ELF-1 (cell line): ENCODE measurements around the gene MAS1L.

ENCODE experiments used
- DNase-seq: peaks from one replicate; pipeline ENCODE4 v3.0.0-alpha.2; 2016; ENCODE audit warnings: low read depth, low spot score

Gene MAS1L, protein sequence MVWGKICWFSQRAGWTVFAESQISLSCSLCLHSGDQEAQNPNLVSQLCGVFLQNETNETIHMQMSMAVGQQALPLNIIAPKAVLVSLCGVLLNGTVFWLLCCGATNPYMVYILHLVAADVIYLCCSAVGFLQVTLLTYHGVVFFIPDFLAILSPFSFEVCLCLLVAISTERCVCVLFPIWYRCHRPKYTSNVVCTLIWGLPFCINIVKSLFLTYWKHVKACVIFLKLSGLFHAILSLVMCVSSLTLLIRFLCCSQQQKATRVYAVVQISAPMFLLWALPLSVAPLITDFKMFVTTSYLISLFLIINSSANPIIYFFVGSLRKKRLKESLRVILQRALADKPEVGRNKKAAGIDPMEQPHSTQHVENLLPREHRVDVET

DNA sequence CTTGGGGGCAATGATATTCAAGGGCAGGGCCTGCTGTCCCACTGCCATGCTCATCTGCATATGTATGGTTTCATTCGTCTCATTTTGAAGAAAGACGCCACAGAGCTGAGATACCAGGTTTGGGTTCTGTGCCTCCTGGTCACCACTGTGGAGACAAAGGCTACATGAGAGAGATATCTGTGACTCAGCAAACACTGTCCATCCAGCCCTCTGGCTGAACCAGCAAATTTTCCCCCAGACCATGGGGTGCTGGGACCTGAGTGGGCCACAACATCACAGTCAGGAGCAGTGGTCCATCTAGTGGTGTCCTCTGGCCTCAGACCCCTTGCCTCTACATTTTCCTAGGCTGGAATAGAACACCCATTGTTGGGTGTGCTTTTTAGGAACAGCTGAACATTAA is at the start of gene MAS1L:
MAS1L (minus strand) TSS at position 297 of the 400 bp plus-strand sequence; CDS start at position 243, 54 bp downstream.
- no peak for DNase-seq

DNA sequence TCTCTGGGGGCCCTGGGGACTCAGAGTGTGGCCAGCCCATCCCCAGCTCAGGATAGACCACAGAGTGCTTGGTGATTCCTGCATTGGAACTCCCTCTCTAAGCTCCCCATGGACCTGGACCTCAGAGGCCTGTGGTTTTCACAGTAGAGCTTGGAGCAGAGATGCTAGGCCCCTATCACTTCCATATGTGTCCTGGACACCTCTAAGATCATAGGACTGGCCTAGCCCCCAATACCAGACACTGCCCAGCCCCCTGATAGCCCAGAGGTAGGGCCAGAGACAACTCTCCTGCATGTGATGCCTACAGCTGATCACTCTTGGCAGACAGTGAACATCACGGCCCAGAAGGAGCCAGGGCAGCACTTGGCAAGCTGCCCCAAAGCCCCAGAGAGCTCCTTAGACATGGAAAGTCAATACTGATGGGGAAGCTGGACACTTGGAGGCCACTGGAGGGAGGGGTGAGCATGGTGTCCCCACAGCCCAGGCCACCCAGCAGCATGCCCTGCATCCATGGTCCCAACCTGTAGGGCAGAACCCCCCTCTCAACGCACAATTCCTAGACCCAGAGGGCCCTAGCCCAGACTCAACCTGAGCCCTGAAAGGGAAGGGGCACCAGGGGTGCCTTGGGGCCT is 44.7 kb upstream of the MAS1L start:
- no peak for DNase-seq

DNA sequence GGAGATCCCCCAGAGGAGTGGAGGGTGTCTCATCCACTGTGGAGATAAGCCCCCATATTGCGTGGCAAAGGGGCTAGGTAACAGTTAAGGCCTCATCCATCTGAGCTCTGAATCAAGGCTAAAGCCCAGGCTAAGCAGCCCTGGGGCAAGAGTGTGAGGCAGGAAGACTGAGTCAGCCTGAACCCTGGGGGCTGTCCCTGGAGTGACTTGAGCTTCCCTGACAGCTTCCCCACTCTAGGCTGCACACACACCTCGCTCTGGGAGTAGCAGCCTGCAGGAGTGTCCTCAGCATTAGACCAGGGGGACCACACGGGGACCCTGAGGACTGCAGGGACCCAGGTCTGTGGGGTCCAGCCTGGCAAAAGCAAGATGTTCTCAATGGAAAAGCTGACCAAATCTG is 43.9 kb upstream of the MAS1L start:
- no peak for DNase-seq

DNA sequence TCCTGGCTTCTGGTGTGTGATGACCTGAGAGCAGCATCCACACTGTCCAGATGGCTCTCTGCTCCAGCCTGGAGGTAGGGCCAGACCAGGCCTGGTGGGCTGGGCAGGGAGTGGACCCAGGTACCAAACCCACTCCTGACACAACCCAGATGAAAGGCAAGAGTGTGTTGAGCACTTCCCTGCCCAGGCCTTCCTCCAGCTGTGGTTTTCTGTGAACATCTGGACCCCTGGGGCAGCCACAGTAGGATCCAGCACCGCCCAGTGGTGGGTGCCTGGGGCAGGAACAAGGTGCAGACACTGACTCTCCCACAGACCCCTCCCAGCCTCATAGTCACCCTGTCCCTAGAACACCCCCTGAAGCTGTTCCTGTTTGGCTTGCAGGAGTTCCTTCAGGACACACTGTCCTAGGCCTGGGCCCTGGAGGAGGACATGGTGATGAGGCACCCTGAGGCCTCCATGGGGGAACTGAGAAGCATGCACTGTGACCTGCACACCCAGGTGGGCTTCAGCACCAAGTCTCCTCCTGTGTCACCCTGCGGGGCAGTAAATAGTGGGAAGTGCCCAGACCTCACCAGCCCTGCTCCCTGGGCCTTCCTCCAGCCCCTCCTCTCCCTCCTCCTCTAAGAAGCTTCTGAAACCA is 43.0 kb upstream of the MAS1L start:
- no peak for DNase-seq

DNA sequence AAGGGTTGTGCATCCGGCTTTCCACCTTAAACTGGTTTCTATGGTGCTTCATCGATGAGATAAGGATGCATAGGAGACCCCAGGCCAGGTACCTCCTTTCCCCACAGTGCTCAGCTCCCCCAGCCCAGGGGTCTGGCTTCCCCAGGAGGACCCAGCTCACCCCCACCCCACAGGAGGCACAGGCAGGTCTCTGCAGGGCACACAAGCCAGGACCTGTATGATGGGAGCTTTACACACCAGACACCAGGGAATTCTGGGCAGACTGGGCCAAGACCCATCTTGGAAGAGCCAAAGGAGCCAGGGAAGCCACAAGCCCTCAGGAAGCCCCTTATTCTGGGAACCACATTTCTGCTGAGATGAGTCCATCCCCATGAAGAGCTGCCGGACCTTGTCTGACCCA is 42.2 kb upstream of the MAS1L start:
- no peak for DNase-seq

DNA sequence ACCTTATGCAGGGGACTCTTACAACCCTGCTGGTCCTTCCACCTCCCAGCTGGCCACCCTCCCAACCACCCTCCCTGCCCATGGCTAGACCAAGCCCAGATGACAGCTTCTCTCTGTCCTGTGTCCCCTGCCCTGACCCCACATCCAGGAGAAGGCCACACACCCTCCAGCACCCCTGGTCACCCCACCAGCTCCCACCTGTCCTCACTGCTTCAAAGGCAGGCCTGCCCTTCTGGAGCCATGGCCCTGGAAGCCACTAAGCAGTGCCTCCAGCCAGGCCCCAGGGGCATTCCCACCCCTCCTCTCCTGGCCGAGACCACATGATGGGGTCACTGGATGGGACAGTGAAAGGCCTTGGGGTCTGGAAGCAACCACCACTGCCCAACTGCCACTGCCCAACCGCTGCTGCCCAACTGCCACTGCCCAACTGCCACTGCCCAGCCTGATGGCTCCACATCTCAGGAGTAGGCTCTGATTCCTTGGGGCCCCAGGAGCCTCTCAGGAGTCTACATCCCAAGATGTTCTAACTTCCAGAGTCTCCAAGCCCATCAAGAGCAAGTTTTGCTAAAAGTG is 41.3 kb upstream of the MAS1L start:
- no peak for DNase-seq

DNA sequence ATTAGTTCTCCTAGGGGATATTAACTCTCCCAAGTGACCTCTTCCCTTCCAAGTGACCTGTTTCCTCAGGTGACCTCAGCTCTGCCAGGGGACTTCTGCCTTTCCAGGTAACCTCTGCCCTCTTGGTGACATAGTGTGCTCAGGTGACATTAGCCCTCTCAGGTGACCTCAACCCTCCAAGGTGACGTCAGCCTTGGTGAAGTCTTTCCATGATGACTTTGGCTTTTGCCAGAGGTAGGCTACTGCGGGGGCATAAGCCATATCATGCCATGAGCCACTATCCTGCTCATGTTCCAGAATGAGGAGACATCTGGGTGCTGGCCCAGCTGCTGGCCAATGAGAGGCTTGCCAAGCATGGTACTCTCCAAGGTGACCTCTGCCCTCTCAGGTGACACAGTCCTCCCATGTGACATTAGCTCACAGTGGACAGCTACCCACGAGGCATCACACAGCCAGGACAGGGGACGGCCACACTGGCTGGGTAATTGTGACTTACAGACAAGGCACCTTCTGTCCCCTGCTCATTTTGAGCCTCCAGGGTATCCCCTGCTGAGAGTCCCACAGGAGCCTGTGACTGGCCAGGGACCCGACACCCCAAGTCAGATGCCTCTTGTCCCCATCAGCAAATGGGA is 40.7 kb upstream of the MAS1L start:
- DNase-seq = no peak

DNA sequence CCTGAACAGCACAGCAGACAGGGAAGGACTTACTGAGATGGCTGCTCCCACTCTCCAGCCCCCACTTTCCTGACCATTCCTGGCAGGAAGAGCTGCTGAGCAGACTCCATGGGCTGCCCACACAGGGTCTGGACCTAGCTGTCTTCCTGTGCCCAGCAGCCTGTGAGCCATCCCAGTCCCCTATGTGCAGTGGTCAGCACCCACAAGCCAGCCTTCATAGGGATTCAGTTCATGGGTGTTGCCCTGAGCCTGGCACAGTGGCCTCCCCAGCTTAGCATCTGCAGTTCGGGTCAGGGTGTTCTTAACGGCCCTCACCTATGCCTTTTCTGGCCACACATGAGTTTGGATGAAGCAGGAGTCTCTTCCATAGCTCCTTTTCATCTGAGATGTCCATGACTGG is 39.8 kb upstream of the MAS1L start:
- no peak for DNase-seq

DNA sequence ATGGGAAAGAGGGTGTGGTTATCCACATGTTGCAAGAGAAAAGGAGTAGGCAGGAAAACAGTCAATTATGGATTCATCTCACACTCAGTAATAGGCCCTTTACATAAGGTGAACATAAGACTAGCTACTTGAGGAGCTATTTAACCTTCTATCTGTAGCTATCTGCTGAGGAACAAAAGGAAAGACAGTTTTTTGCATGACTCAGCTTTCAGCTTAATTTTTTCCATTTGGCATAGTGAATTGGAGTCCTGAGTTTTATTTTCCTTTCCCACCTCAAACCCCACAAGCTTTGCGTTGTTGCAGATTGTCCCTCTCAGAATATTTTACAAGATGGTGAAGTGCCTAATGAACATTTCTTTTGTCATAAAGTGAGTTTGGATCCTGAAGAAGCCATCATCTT is 39.4 kb upstream of the MAS1L start:
- no peak for DNase-seq

DNA sequence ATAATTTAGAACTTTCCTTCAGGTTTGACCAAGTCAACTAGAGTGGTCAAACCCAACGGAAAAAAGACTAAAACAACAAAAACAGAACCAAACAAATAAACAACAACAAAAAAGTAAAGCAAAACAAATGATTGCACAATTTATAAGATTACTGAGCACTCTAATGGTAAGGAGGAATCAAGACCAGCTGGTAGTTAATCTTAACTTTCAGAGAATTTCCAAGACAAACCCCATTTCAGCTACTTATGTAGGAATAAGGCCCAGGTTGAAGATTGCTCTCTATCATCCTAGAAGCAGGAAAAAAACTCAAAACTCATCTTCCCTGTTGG is 37.5 kb upstream of the MAS1L start:
- no peak for DNase-seq

DNA sequence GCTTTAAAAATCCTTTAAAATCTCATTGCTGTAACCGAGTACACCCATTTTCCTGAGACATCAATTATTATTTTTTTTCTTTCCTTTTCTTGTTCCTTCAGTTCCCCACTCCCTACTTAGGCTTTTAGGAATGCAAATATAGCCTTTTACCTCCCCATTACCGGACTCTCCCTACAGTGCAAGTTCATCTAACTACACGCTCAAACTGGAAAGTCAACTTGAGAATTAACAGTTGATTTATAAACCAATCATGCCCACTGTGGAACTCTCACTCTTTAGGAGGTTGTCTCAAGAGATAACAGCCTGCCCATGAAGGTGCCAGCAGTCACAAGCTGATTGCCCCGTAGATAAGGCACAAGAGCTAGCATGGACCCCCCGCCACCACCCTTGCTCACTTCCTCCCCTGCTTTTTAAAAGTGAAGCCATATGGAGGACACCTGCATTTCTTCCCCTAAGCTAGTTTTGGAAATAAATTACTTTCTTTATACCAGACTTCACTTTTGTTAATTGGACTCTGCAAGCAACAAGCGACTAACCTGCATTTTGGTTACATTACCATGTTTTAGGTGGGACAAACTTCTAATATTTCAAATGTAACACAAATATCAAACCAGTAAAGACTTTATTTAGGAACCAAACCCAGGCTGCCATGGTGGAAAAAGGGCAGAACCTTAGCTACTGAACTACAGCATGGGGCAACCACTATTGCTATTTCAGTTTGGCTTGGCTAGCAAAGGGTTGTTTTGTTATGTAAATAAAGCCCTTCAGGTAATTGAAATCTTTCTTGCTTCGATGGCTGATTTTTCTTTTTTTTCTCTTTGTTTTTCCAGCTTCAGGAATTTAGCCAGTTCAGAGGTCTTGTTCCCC is 36.9 kb upstream of the MAS1L start:
- no peak for DNase-seq

DNA sequence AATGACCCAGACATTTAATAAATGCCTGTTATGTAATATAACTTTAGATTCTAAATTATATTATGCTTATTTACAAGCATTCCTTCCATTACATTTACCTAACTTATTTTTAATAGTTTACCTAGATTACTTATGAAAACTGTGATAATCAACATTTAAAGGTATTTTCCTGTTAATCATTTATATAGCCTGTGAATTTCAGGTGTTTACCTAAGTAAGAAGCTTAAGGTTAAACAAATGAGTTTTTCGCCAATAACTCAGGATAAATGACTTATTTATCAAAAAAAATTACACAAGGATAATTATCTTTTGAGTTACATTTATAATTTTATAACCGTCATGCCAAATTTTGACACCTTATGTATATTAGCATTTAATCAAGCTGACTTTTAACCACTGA is 36.3 kb upstream of the MAS1L start:
- DNase-seq = no peak

DNA sequence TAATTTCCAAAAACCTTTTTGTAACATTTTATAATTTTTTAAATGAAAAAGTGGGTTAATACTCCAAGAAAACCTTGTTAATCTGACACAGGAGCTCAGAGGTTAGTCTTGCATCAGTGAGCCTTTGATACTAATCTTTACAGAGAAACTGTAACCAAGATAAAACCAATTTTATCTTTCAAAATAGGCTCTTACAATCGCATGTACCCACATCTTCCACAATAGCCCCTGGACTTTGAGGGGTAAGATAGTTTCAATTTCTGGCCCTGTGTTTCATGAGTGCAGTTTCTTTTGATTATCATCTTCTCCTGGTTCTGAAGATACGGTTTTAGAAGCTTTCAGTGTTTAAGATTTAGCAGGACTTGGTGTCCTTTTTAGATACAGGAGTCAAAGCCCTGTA is 34.5 kb upstream of the MAS1L start:
- DNase-seq = no peak

DNA sequence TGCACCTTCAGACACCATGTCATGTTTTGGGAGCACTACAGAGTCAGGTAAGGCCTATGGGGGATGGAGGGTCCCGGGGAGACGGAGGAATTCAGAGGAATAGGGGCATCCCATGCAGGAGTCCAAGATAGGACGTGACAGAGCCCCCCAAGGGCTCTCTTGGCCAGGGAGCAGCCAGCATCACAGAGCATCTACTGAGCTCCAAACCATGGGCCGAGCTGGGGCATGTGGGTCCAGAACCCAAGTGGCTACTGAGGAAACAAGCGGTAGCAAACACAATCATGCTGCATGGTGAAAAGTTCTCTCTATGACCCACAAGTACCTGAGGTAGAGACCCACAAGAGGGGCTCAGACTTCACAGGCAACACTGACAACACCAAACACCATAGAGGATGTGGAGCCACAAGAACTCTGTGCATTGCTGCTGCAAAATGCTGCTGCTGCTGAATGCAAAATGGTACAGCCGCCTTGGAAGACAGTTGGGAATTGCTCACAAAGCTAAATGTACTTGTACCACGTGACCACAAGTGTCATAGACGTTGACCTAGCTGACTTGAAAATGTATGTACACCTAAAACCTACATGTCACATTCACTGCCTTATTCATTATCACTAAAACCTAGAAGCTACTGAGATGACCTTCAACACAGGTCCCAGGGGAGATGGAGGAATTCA is 33.4 kb upstream of the MAS1L start:
- DNase-seq = no peak

DNA sequence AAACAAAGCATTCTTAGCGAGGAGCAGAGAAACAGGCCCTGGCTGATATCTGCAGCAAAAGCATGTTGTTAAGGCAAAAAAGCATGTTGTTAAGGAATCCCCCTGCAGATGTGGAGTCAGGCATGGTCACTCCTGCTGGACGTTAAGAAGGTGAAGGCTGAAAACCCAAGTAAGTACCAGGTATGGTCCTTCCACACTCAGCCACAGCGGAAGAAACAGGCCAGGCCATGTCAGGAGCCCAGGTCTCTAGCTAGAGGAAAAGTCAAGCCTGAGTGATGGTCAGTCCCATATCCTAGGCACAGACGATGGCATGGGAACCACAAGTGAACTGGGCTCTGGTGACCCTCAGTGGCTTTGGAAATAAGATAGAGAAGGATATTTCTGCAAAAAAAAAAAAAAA is 32.5 kb upstream of the MAS1L start:
- DNase-seq = no peak

DNA sequence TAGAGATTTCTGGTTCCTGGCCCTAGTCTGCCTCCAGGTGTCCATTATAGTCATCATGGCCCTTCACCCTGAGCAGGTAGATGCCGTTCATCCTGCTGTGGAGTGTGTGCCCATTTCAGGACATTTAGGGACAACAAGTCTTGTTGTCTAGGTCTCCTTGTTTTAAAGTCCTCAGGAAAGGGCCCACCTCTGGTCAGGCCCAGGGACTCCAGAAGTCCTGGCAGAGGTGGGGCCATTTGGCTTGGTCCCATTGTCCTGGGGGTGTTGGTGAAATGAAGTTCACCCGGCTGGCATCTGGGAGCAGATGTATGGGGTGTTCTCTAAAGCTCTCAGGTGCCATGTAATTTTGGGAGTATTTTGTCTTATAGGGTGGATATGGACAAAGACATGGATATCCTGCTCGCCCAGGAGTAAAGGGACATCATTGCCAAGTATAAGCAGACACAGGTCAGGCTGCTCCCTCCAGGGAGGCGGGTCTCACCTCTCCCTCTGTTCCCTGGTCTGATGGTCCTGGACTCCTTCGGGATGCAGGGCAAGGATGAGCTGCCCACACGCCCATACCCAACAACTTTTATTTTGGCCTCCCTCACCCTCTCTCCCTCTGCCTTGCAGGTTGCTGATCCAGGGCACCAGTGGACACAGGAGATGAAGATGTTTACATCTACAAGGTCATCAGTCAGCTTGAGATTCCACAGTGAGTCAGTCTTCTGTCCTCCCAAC is 31.7 kb upstream of the MAS1L start:
- no peak for DNase-seq

DNA sequence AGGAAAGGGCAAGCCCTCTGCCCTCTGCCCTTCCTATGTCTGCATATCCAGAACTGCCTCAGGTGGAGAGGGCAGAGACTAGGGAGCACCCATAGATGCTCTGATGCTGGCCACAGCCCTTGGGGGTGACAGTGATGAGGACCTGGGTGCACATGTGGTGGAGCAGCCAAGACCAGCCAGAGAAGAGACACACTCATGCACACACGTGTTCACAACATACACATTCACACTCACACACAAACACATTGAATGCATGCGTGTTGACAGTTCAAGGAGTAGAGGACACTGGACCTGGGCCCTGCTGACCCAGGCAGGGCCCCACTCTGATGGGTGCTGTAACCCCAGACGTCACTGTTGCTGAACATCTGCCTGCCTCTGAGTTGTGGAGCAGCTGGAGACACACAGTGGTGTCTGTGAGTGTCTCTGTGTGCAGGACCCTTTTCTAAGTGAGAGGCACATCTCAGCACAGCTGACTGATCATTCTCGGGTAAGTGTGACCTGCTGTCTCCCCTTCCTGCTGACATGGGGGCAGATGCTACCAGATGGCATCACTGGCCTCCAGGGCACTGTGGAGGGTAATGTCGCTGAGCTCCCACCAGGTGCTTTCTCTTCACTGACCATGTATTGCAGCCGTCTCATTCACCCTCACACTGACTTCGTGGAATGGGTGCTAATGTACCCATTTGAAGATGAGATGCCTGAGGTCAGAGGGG is 30.1 kb upstream of the MAS1L start:
- no peak for DNase-seq

DNA sequence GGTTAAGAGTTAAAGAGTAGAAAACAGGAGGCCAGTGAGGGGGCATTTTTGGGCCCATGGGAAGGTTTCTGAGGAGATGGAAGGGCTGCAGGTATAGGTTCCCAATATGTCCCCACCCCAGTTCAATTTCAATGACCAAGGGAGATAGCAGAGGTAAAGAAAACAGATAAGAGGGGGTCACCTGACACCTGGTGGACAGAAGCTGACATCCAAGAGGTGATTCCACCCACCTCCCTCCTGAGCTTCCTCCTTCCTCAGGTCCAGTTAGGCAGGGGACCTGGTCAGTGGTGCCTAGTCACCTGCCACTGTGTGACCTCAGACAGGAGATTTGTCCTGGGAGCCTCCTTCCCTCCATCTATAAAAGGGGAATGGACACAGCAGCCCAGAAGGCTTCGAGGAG is 29.5 kb upstream of the MAS1L start:
- DNase-seq = no peak

DNA sequence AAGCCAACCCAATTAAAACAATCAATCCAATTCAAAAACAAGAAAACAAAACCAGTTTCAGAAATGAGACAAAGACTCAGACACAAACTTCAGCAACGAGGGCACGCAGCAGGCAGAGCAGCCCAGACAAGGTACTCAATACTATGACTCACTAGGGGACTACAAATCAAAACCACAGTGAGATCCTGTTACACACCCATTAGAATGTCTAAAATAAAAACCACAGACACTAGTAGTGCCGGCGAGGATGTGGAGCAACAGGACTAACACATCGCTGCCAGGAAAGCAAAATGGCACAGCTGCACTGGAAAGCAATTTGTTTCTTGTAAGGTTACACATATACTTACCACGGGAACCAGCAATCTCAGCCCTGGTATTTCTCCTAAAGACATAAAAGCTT is 28.4 kb upstream of the MAS1L start:
- no peak for DNase-seq
